H9 (cell line): ENCODE results near the gene KLB. TPM values are rescaled to one million over a fixed set of nuclear protein-coding genes. Genes with fewer than 3 reads are reported as not detected.

Experiments
- DNase-seq: peaks from one replicate; pipeline ENCODE4 v3.0.0-alpha.2; 2017
- H2AFZ ChIP-seq: one replicate; pipeline ENCODE4 v1.6.1; 2013; ENCODE audit warnings: mild to moderate bottlenecking, low read length, control low read depth, moderate library complexity
- H2AK5ac ChIP-seq: 2 replicates; pipeline ENCODE4 v1.6.1; 2013; ENCODE audit warnings: low read length, control low read depth, mixed read lengths; ENCODE audit not compliant: insufficient read length
- H2BK120ac ChIP-seq: one replicate; pipeline ENCODE4 v1.6.1; 2013; ENCODE audit warnings: low read depth, mild to moderate bottlenecking, low read length, control low read depth, inconsistent platforms; ENCODE audit not compliant: poor library complexity, severe bottlenecking
- H2BK12ac ChIP-seq: 2 replicates; pipeline ENCODE4 v1.6.1; 2013; ENCODE audit warnings: low read length, control low read depth, mixed read lengths, low read depth; ENCODE audit not compliant: insufficient read length
- H2BK15ac ChIP-seq: 2 replicates; pipeline ENCODE4 v1.6.1; 2013; ENCODE audit warnings: low read depth, low read length, control low read depth
- H2BK20ac ChIP-seq: one replicate; pipeline ENCODE4 v1.6.1; 2013; ENCODE audit warnings: low read depth, mild to moderate bottlenecking, low read length, control low read depth, inconsistent platforms; ENCODE audit not compliant: poor library complexity, severe bottlenecking
- H2BK5ac ChIP-seq: 2 replicates; pipeline ENCODE4 v1.6.1; 2013; ENCODE audit warnings: low read length, control low read depth, mixed read lengths; ENCODE audit not compliant: insufficient read length
- H3K14ac ChIP-seq: 2 replicates; pipeline ENCODE4 v1.6.1; 2013; ENCODE audit warnings: low read length, control low read depth; ENCODE audit not compliant: insufficient read depth
- H3K18ac ChIP-seq: 2 replicates; pipeline ENCODE4 v1.6.1; 2013; ENCODE audit warnings: low read depth, mild to moderate bottlenecking, mixed read lengths, low read length, control low read depth; ENCODE audit not compliant: insufficient read length
- H3K23ac ChIP-seq: 2 replicates; pipeline ENCODE4 v1.6.1; 2013; ENCODE audit warnings: low read length, control low read depth, mixed read lengths, low read depth; ENCODE audit not compliant: insufficient read length
- H3K23me2 ChIP-seq: 2 replicates; pipeline ENCODE4 v1.6.1; 2013; ENCODE audit warnings: low read depth, mild to moderate bottlenecking, mixed read lengths, low read length, control low read depth; ENCODE audit not compliant: insufficient read length, poor library complexity, severe bottlenecking
- H3K27ac ChIP-seq: 2 replicates; pipeline ENCODE4 v1.5.1; 2013; ENCODE audit warnings: low read length, control low read depth, mixed read lengths, low read depth; ENCODE audit not compliant: insufficient read length
- H3K27me3 ChIP-seq: 2 replicates; pipeline ENCODE4 v1.6.1; 2013; ENCODE audit warnings: low read length, control low read depth, inconsistent platforms; ENCODE audit not compliant: insufficient read depth
- H3K4ac ChIP-seq: 2 replicates; pipeline ENCODE4 v1.6.1; 2013; ENCODE audit warnings: low read depth, mild to moderate bottlenecking, control low read depth, inconsistent platforms, low read length, moderate library complexity
- H3K4me1 ChIP-seq: 2 replicates; pipeline ENCODE4 v1.6.1; 2013; ENCODE audit warnings: low read length, control low read depth, inconsistent platforms; ENCODE audit not compliant: insufficient read depth
- H3K4me2 ChIP-seq: 2 replicates; pipeline ENCODE4 v1.6.1; 2013; ENCODE audit warnings: low read length, control low read depth, mixed read lengths; ENCODE audit not compliant: insufficient read length, insufficient read depth
- H3K56ac ChIP-seq: 2 replicates; pipeline ENCODE4 v1.6.1; 2013; ENCODE audit warnings: low read depth, mild to moderate bottlenecking, mixed read lengths, low read length, control low read depth; ENCODE audit not compliant: insufficient read length
- H3K79me1 ChIP-seq: 2 replicates; pipeline ENCODE4 v1.6.1; 2013; ENCODE audit warnings: low read depth, mild to moderate bottlenecking, moderate library complexity, low read length, control low read depth, inconsistent platforms; ENCODE audit not compliant: insufficient read depth, poor library complexity, severe bottlenecking
- H3K79me2 ChIP-seq: 2 replicates; pipeline ENCODE4 v1.6.1; 2013; ENCODE audit warnings: low read length, control low read depth, inconsistent platforms; ENCODE audit not compliant: insufficient read depth
- H3K9ac ChIP-seq: 2 replicates; pipeline ENCODE4 v1.6.1; 2013; ENCODE audit warnings: low read length, control low read depth, mixed read lengths; ENCODE audit not compliant: insufficient read length; ENCODE audit errors: extremely low read depth
- H3K9me3 ChIP-seq: one replicate; pipeline ENCODE4 v1.6.1; 2013; ENCODE audit warnings: low read depth, low read length, inconsistent platforms; ENCODE audit not compliant: control insufficient read depth
- H3T11ph ChIP-seq: one replicate; pipeline ENCODE4 v1.6.1; 2013; ENCODE audit warnings: mild to moderate bottlenecking, low read length, control low read depth, inconsistent platforms
- H4K20me1 ChIP-seq: one replicate; pipeline ENCODE4 v1.6.1; 2013; ENCODE audit not compliant: control insufficient read depth, insufficient read length, insufficient read depth
- H4K5ac ChIP-seq: 2 replicates; pipeline ENCODE4 v1.6.1; 2013; ENCODE audit warnings: low read depth, mild to moderate bottlenecking, mixed read lengths, low read length, control low read depth; ENCODE audit not compliant: insufficient read length
- H4K8ac ChIP-seq: replicated peaks from 2 replicates; pipeline ENCODE4 v1.6.1; 2013; ENCODE audit warnings: low read length, control low read depth, mixed read lengths, low read depth; ENCODE audit not compliant: insufficient read length
- H4K91ac ChIP-seq: 2 replicates; pipeline ENCODE4 v1.6.1; 2013; ENCODE audit warnings: low read depth, mild to moderate bottlenecking, moderate library complexity, mixed read lengths, low read length, control low read depth; ENCODE audit not compliant: insufficient read length
- H3K27ac Mint-ChIP-seq, 3 experiments: 2 replicates in 2 of 3; 3 replicates in 1 of 3; pipeline ENCODE4 v1.8.0; 2020 to 2021; ENCODE audit warnings: mixed read lengths in 3 of 3, mild to moderate bottlenecking in 1 of 3, moderate library complexity in 1 of 3
- H3K27me3 Mint-ChIP-seq: 2 replicates; pipeline ENCODE4 v1.8.0; 2021; ENCODE audit warnings: low read depth, mild to moderate bottlenecking, moderate library complexity, mixed read lengths
- H3K36me3 Mint-ChIP-seq, 3 experiments: 2 replicates in 2 of 3; 3 replicates in 1 of 3; pipeline ENCODE4 v1.8.0; 2020 to 2021; ENCODE audit warnings: low read depth in 3 of 3, mixed read lengths in 3 of 3; ENCODE audit not compliant: insufficient read depth in 1 of 3
- H3K4me1 Mint-ChIP-seq, 2 experiments: 2 replicates each; pipeline ENCODE4 v1.8.0; 2020; ENCODE audit warnings: mixed read lengths in 2 of 2
- H3K4me3 Mint-ChIP-seq, 2 experiments: 2 replicates in 1 of 2; 3 replicates in 1 of 2; pipeline ENCODE4 v1.8.0; 2020 to 2021; ENCODE audit warnings: mild to moderate bottlenecking in 2 of 2, mixed read lengths in 2 of 2, moderate library complexity in 1 of 2
- H3K9me3 Mint-ChIP-seq, 2 experiments: 2 replicates in 1 of 2; 3 replicates in 1 of 2; pipeline ENCODE4 v1.8.0; 2020; ENCODE audit warnings: mild to moderate bottlenecking in 2 of 2, mixed read lengths in 2 of 2, moderate library complexity in 1 of 2
- CTCF ChIP-seq: fragments of 200-600 bp; sonication (generic); conservative IDR thresholded peaks from 3 replicates; pipeline ENCODE4 v1.8.0; 2021; ENCODE audit warnings: antibody characterized with exemption, mild to moderate bottlenecking
- WGBS: extraction: QIAGEN DNeasy Blood & Tissue Kit; methylation state at CpG from one replicate; pipeline ENCODE4 v1.1.7; 2013; ENCODE audit warnings: missing lambda C conversion rate, low lambda C conversion rate, mixed read lengths; ENCODE audit not compliant: insufficient read length; ENCODE audit errors: extremely low coverage; 5-methylcytosine and 5-hydroxymethylcytosine counted together
- long read RNA-seq: library from polyadenylated mRNA; unstranded; transcript quantifications from one replicate; pipeline ENCODE4 v2.0.0, GENCODE V29; 2020
- total RNA-seq: library from RNA; stranded (reverse); gene quantifications from 2 replicates; pipeline ENCODE4 v1.2.1, GENCODE V29; 2021

KLB gene
- 0.07 TPM in 2 replicates for total RNA-seq
- long read RNA-seq = 0 reads

GRCh38 chr4:39406763-39407583 is at the start of gene KLB:
Gene KLB, plus strand, starts transcription at chr4:39406930. Its CDS starts 20 bp downstream, at chr4:39406950.
- WGBS = no CpG with 5 or more reads among the region's 12 CpGs
- H3K23ac ChIP-seq = no peak within 1 kb of the TSS
- no peaks in the 10 kb centered on the region for H3K9me3 ChIP-seq
- H3K4me1 ChIP-seq = no peaks in the 10 kb centered on the region
- H3K56ac ChIP-seq = no peak within 1 kb of the TSS
- H3K18ac ChIP-seq = no peak within 1 kb of the TSS
- no peaks in the 10 kb centered on the region for H4K20me1 ChIP-seq
- no peak within 1 kb of the TSS for H3K9ac ChIP-seq
- no peak within 1 kb of the TSS for H3K27ac Mint-ChIP-seq
- no peak within 1 kb of the TSS for H4K8ac ChIP-seq
- no peak within 1 kb of the TSS for H2BK120ac ChIP-seq
- H3K27me3 ChIP-seq = no peaks in the 10 kb centered on the region
- H3T11ph ChIP-seq = no peak within 1 kb of the TSS
- no peak within 1 kb of the TSS for H4K91ac ChIP-seq
- no peak within 1 kb of the TSS for H3K4me3 Mint-ChIP-seq
- H2BK15ac ChIP-seq = no peak within 1 kb of the TSS
- H3K14ac ChIP-seq = no peak within 1 kb of the TSS
- no peak within 1 kb of the TSS for H3K4me2 ChIP-seq
- no peak within 1 kb of the TSS for H2BK12ac ChIP-seq
- H3K4me1 Mint-ChIP-seq = no peaks in the 10 kb centered on the region
- no peak for TF ChIP-seq CTCF
- H2AFZ ChIP-seq = no peak within 1 kb of the TSS
- DNase-seq = no peak
- H3K36me3 Mint-ChIP-seq = no peaks in the 10 kb centered on the region
- H3K23me2 ChIP-seq = no peaks in the 10 kb centered on the region
- no peak within 1 kb of the TSS for H3K4ac ChIP-seq
- H3K79me1 ChIP-seq = no peaks in the 10 kb centered on the region
- no peak within 1 kb of the TSS for H2BK20ac ChIP-seq
- H3K27ac ChIP-seq = no peak within 1 kb of the TSS
- H4K5ac ChIP-seq = no peak within 1 kb of the TSS
- no peaks in the 10 kb centered on the region for H3K27me3 Mint-ChIP-seq
- H2AK5ac ChIP-seq = no peak within 1 kb of the TSS
- no peak within 1 kb of the TSS for H2BK5ac ChIP-seq
- H3K79me2 ChIP-seq = no peaks in the 10 kb centered on the region
- no peaks in the 10 kb centered on the region for H3K9me3 Mint-ChIP-seq
